MG63 (cell line): ENCODE data around the gene FBXL16. TPM values are rescaled to one million over a fixed set of nuclear protein-coding genes. Genes with fewer than 3 reads are reported as not detected.
A peak's percentile ranks its signal among the peaks of the same experiment; 100 is the strongest.
"Not testable (repeated sequence)": the region's sequence is repeated elsewhere in the genome, so short reads cannot be mapped to it uniquely, and the experiment has no call there.

Source experiments
- DNase-seq: peaks from one replicate; pipeline ENCODE4 v3.0.0-alpha.2; 2020
- H3K27me3 ChIP-seq: fragments of 250-450 bp; sonication (Bioruptor Pico); 2 replicates; pipeline ENCODE4 v1.5.1; 2020; ENCODE audit warnings: mild to moderate bottlenecking, moderate library complexity
- H3K36me3 ChIP-seq: fragments of 250-450 bp; sonication (Bioruptor Pico); 2 replicates; pipeline ENCODE4 v1.5.1; 2020; ENCODE audit warnings: mild to moderate bottlenecking, moderate library complexity
- H3K4me3 ChIP-seq: fragments of 250-450 bp; sonication (Bioruptor Pico); 2 replicates; pipeline ENCODE4 v1.5.1; 2020; ENCODE audit warnings: mild to moderate bottlenecking, moderate library complexity
- H3K9me3 ChIP-seq: fragments of 250-450 bp; sonication (Bioruptor Pico); 2 replicates; pipeline ENCODE4 v1.5.1; 2020; ENCODE audit warnings: mild to moderate bottlenecking, moderate library complexity
- total RNA-seq: library from RNA; depleted of rRNA; stranded (reverse); fragments of >200 nt; shearing (Covaris generic); gene quantifications from 2 replicates; pipeline ENCODE4 v1.2.3, GENCODE V29; 2014; ENCODE audit warnings: low replicate concordance

Gene FBXL16
- total RNA-seq, 1 experiment from 2014 or later = 0.16 TPM

GRCh38 chr16:691242-691641, 14.4 kb downstream of the FBXL16 start:
- peaks cover 20% of the 10 kb centered on the region for H3K36me3 ChIP-seq
- H3K27me3 ChIP-seq = peaks cover 31% of the 10 kb centered on the region
- not testable (repeated sequence) for H3K9me3 ChIP-seq, DNase-seq, H3K4me3 ChIP-seq

- Histone ChIP-seq H3K27me3 (peaks cover 13% of the 10 kb centered on the region; the same call in 1 of the 2 replicates), H3K9me3 (no peaks in the 10 kb centered on the region), H3K36me3 (peaks cover 35% of the 10 kb centered on the region), H3K4me3 (peak overlapping the region; percentile 97)
- no peak for DNase-seq
Measured at GRCh38 chr16:689175-689897, 16.3 kb downstream of the FBXL16 start.

- Histone ChIP-seq H3K27me3 (peaks cover under 1% of the 10 kb centered on the region; the same call in 1 of the 2 replicates), H3K36me3 (peaks cover 46% of the 10 kb centered on the region), H3K9me3 (no peaks in the 10 kb centered on the region), H3K4me3 (no peak overlapping the region)
- no peak for DNase-seq
Measured at GRCh38 chr16:687499-687898, 18.1 kb downstream of the FBXL16 start.

- Histone ChIP-seq H3K9me3 (no peaks in the 10 kb centered on the region), H3K36me3 (peaks cover 54% of the 10 kb centered on the region), H3K27me3 (no peaks in the 10 kb centered on the region), H3K4me3 (no peak overlapping the region)
- no peak for DNase-seq
Measured at GRCh38 chr16:686459-687260, 18.9 kb downstream of the FBXL16 start.

GRCh38 chr16:685967-686366, 19.6 kb downstream of the FBXL16 start:
- H3K27me3 ChIP-seq = no peaks in the 10 kb centered on the region
- H3K36me3 ChIP-seq = peaks cover 61% of the 10 kb centered on the region
- H3K9me3 ChIP-seq = no peaks in the 10 kb centered on the region
- no peak overlapping the region for H3K4me3 ChIP-seq
- DNase-seq = peak; percentile 75

GRCh38 chr16:684961-685696, 20.5 kb downstream of the FBXL16 start:
- Histone ChIP-seq H3K36me3 (peaks cover 62% of the 10 kb centered on the region), H3K27me3 (no peaks in the 10 kb centered on the region)
- no peak for DNase-seq

GRCh38 chr16:684071-684794, 21.4 kb downstream of the FBXL16 start, which contains the start of gene JMJD8:
TSS of gene JMJD8 (minus strand) at chr16:684334. CDS start at chr16:684319, 15 bp downstream.
- peaks cover 62% of the 10 kb centered on the region for H3K36me3 ChIP-seq
- H3K9me3 ChIP-seq = no peaks in the 10 kb centered on the region
- H3K27me3 ChIP-seq = no peaks in the 10 kb centered on the region
- peak; percentile 94 for DNase-seq
- H3K4me3 ChIP-seq = peak within 1 kb of the TSS; percentile 51

More at GRCh38 chr16:684961-685696, 20.5 kb downstream of the FBXL16 start:
- Histone ChIP-seq H3K9me3 (no peaks in the 10 kb centered on the region), H3K4me3 (no peak overlapping the region)

- peak overlapping the region; percentile 51 for H3K4me3 ChIP-seq
- H3K9me3 ChIP-seq = no peaks in the 10 kb centered on the region
- DNase-seq = no peak
- H3K27me3 ChIP-seq = no peaks in the 10 kb centered on the region
- H3K36me3 ChIP-seq = peaks cover 62% of the 10 kb centered on the region
Measured at GRCh38 chr16:683396-684070, 22.1 kb downstream of the FBXL16 start.

- Histone ChIP-seq H3K27me3 (no peaks in the 10 kb centered on the region), H3K36me3 (peaks cover 57% of the 10 kb centered on the region), H3K9me3 (no peaks in the 10 kb centered on the region), H3K4me3 (peak overlapping the region; percentile 51)
- DNase-seq = no peak
Measured at GRCh38 chr16:682493-683395, 22.9 kb downstream of the FBXL16 start.

- Histone ChIP-seq H3K9me3 (no peaks in the 10 kb centered on the region), H3K27me3 (no peaks in the 10 kb centered on the region), H3K36me3 (peaks cover 52% of the 10 kb centered on the region), H3K4me3 (peak overlapping the region; percentile 71)
- peak; percentile 56 for DNase-seq
Measured at GRCh38 chr16:681746-682427, 23.7 kb downstream of the FBXL16 start.

GRCh38 chr16:680967-681745, 24.4 kb downstream of the FBXL16 start:
- no peaks in the 10 kb centered on the region for H3K9me3 ChIP-seq
- peaks cover 46% of the 10 kb centered on the region for H3K36me3 ChIP-seq
- no peaks in the 10 kb centered on the region for H3K27me3 ChIP-seq
- peak; percentile 84 for DNase-seq
- peak overlapping the region; percentile 71 for H3K4me3 ChIP-seq

GRCh38 chr16:680625-680945, 25.0 kb downstream of the FBXL16 start:
- peak overlapping the region; percentile 71 for H3K4me3 ChIP-seq
- H3K27me3 ChIP-seq = no peaks in the 10 kb centered on the region
- H3K9me3 ChIP-seq = no peaks in the 10 kb centered on the region
- no peak for DNase-seq
- peaks cover 40% of the 10 kb centered on the region for H3K36me3 ChIP-seq

GRCh38 chr16:679814-680624, 25.6 kb downstream of the FBXL16 start, which contains the start of gene STUB1:
TSS of gene STUB1 (plus strand) at chr16:680410. CDS start at chr16:680526, 116 bp downstream.
- peak within 1 kb of the TSS; percentile 71 for H3K4me3 ChIP-seq
- no peaks in the 10 kb centered on the region for H3K27me3 ChIP-seq
- H3K9me3 ChIP-seq = no peaks in the 10 kb centered on the region
- peak; percentile 92 for DNase-seq
- peaks cover 36% of the 10 kb centered on the region for H3K36me3 ChIP-seq
